HG03571 (cell line): Measurements from ENCODE around the gene RFLNA.

Experiments used
- ATAC-seq: cut with Tn5 transposase; IDR thresholded peaks from one replicate; pipeline ENCODE4 v1.9.1; 2021; ENCODE audit not compliant: unreplicated experiment

The RFLNA gene

DNA sequence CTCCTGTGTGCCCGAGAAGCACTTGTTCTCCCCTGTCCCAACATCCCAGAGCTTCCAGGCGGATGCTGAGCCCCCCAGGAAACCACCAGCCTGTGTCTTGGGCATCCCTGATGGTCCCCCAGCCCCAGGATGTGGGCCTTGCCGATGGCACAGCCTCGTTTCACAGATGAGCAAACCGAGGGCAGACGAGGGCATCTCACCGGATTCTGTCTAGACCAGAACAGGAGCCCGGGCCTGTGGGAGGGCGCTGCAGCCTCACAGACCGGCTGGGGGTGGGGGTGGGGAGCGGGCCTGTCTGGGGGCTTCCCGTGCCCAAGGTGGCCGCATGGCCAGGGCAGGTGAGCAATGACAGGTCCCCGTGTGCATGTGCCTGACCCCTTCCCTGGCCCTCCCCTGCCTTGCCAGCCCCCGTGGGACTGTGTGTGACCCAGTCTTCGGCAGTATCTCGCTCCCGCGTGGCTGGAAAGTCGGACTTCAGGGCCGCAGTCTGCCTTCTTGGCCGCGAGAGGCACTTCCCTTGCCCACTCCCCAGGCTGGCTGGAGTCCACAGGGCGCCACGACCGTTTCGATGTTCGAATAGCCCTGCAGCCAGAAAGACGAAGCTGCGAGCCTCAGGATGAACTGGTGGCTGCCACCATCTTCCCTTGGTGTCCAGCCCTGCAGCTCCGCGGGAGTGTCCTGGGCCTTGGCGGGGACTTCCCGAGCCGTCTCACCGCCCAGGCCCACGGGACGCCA lies 8.9 kb downstream of the RFLNA start:
- ATAC-seq, result no peak

DNA sequence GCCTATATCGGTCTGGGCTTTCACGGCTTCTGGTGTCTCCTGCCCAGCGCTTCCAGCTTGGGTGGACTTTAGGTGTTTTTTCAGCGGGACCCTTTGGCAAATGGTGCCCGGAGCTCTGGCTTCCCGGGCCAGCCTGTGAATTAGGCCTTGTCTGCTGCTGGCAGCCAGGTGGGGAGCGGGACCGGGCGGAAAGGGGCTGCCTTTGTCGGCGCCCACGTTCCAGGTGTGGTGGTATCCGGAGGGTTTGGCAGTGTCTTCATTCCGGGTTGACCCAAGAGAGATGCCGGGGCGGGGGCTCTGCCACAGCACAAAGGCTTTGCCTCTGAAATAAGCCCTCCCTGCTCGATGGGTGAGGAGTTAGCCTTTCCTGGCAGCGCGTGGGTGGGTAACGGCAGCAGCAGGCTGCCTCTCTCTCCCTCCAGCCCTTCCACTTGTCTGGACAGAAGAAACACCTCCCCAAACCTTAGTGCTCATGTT lies 9.5 kb downstream of the RFLNA start:
- ATAC-seq, result no peak

DNA sequence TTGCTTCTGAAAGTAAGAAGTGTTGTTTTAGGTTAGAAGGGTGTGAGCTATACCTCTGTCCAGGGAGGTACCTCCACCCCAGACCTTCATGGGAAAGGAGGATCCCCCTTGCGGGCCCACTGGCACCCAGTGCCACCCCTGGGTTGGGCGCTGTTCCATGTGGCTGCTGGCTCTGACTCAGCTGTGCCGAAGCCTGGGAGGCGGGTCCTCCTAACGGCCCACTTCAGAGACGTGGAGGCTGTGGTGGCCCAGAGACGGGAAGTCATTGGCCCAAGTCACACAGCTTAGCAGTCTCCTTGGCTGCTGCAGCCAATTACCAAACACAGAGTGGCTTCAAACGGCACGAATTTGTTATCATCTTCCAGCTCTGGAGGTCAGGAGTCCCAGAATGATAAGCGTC lies 10.2 kb downstream of the RFLNA start:
- ATAC-seq, result no peak

DNA sequence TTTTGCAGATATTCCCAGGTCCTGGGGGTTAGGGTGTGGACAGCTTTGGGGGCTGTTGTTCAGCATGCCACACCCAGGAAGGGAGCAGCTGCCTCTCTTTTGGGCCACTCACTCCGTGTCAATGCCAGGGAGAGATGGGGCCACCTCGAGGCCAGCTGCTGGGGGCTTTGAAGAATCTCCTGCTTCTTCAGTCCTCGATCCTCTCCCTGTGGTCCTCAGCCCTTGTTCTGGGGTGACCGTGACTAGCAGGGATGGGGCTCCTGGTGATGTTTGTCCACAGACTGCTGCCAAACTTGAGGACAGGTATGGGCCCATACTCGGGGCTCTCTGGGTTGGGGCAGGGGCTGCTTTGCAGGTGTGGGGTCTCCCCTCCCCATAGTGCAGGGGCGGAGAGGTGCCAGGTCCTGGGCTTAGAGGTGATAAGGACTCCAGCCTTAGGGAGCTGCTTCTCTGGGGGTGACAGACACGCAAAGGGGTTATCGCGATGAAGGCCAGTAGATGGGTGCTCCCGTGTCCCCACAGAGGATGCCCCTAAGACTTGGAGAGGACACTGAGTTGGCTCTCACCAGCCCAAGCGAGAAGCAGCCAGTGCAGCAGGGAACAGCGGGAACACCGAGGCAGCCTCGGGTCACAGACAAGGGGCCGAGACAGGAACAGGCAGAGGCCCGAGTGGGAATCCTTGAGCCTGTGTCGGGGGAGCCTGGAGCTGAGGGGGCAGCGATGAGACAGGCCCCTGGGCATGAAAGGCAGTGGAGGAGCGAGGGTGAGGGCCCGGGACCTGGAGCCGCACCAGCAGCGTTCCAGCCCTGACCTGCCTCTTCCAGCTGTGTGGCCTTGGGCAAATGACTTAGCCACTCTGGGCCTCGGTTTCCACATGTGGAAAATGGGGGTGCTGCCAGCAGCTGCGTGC lies 11.1 kb downstream of the RFLNA start:
- ATAC-seq, result no peak

DNA sequence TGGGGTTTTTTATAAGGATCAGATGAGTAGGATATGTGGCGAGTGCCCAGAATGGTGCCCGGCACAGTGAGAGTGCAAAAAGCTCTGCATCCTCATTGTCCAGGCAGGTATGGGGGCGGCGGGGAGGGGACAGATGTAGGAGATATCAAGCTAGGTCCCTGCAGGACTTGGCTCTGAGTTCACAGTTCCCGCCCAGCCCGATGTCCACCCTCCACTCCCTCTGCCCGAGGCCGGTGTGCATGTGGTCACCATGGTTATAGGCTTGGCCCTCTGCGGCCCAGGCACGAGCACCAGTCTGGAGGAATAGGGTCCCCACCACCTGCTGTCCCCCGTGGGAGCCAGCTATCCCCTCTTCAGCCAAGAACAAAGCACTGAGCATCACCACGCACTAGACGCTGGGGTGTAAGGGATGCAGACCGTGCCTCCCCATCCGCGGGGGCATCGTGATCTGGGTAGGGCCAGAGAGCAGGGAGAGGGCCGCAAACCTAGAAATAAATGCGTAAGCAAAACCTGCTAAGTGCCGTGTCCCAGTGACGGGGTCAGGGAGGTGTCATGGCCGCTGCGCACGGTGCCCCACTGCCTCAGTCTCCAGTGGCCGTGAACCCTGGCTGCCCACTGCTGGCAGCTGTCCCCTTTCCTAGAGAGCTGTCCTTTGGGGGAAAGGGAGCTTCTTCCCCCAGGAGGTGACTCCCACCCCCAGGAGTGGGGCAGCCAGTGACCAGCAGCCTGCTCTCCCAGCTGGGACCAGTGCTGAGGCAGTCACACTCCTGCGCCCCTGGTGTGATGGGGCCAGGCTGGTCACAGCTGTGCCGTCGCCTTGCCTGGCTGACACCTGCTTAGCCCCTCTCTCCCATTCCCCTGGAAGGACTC lies 12.0 kb downstream of the RFLNA start:
- ATAC-seq, result no peak

DNA sequence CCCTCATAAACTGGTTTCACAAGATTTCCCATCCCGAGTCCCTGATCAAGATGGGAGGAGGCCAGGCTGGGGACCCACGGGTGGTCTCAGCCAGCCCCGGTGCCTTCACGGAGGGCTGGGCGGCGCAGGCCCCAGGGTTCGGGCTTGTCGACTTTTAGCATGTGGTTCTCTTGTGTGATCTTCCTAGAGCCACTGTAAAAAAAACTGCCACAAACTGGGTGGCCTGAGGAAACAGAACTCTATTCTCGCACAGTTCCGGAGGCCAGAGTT lies 12.6 kb downstream of the RFLNA start:
- ATAC-seq, result no peak

DNA sequence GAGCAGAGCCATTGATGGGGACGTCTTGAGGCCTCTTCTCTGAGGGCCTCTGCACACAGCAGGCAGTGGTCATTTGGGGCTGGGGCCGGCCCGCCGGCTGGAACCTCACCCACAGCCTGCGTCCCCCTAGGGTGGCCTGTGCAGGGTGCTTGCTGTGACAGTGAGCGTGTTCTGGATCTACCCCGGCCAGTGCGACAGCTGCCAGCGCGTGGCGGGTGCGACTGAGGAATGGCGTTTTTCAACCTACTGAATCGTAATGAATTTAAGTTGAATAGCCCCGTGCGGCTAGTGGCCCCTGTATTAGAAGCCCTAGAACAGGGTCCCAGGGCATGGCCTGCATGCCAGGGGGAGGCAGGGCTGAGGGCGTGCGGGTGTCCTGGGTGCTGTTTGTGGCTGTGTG lies 13.8 kb downstream of the RFLNA start:
- no peak for ATAC-seq

DNA sequence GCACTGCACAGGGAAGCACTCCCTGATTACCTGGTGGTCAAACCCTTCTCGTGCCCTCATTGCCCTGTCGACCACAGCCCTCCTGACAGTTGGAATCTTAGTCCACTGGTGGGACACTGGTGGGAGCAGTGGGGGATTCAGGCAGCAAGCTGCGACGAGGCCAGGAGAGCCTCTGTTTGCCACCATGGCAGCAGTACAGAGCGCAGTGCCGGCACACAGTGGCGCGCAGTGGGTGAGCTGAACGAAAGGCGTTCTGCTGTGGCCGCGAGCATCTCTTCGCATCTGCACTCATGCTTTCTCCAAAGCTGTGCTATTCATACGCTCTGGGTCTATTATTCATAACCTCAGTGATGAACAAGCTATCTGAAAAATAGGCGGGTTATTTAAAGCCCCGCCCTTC lies 14.3 kb downstream of the RFLNA start:
- no peak for ATAC-seq

DNA sequence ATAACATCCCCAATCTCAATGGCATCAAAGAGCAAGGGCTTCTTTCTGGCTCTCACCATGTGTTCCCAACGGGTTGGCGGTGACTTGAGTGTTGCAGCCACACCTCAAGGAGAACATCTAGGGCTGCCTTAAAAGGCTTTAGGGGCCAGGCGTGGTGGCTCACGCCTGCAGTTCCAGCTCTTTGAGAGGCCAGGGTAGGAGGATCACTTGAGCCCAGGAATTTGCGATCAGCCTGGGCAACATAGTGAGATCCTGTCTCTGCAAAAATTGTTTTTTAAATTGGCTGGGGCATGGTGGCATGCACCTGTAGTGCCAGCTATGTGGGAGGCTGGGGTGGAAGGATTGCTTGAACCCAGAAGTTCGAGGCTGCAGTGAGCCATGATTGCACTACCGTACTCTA lies 14.9 kb downstream of the RFLNA start:
- no peak for ATAC-seq

DNA sequence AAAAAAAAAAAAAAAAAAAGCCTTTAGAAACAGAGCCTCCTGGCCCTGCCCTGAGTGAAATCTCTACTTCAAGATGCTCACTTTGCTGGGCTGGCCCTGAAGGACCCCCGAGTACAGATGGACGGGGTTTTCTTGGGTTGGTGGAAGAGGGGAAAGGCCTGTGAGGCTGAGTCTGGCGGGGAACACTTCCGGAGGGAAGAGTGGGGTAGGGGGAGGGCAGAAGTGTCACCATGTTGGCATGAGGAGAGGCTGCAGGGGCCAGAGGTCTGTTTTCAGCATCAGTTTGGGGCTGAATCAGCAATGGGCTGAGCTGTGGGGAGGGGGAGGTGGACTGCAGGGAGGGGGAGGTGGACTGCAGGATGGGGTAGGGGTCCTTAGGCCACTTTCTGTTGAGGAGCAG lies 15.3 kb downstream of the RFLNA start:
- no peak for ATAC-seq

DNA sequence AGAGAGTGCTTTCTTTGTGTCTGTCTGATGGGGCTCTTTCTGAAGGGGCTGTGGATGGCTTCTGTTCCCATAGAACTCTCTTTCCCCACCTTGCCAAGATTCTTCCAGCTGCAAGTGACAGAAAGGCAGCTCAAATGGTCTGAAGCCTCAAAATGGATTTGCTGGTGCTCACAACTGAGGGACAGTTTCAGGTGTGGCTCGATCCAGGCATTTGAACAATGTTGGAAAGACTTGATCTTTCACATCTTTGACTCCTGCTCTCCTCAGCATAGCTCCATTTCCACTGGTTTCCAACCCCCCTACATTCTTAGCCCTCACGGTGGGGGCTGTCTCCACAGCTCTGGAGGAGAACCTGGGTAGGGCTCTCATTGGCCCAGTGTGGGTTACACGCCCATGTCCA lies 15.9 kb downstream of the RFLNA start:
- ATAC-seq, result no peak

DNA sequence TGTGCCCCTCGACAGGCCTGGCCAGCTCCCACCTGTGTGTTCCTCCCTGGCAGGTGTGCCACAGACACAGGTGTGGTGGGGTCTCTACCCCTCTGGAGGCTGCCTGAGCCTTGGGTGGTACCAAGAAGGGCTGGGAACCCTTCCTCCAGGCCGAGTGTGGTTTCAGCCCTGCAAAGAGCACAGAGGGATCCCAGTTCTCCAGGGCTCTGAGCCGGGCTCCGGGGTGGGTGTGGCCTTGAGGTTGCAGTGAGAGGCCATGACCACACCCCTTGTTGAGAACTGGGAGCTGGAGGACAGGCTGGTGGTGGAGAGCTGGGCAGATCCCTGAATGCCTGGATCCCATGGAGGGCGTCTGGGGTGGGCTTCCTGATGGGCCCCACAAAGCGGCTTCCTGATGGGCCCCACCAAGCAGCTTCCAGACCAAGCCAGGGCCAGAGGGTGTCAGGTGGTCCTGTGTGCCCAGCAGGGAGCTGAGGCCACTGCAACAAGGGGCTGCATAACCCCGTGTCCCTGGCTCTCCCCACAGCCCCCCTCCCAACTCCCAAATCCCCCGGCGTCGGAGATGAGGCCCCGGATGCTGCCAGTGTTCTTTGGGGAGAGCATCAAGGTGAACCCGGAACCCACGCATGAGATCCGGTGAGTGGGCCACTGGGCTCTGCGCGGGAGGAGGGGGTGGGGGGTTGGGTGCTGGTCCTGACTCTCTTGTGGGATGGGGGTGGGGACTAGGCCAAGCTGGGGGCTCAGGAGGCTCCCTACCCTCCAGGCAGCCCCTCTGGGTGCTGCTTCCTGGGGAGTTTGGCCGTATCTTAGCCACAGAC lies 16.6 kb downstream of the RFLNA start:
- ATAC-seq, result no peak

DNA sequence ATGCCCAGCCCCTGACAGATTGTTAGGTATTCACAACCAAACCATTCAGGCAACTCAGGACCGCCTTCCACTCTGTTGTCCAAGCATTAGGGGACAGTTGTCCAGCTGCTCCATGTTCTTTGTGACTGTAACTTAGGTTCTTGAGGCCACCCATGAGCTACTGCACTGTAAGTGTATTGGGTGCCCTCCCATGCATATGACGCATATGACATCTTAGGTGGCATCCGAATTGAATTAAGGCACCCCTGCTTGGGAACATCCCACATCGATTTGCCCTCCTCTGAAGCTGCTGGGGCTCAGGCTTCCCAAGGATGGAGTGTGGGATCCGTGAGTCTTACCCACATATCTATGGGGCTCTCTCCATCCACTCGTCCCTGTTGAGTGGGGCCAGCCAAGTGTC lies 17.7 kb downstream of the RFLNA start:
- ATAC-seq, result no peak

DNA sequence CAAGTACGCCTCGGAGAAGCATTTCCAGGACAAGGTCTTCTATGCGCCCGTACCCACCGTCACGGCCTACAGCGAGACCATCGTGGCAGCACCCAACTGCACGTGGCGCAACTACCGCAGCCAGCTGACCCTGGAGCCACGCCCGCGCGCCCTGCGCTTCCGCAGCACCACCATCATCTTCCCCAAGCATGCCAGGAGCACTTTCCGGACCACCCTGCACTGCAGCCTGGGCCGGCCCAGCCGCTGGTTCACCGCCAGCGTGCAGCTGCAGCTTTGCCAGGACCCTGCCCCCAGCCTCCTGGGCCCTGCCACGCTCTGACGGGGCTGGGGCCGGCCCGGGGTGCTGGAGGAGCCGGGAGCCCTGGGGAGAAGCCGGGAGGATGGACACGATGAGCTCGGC lies 19.3 kb downstream of the RFLNA start:
- no peak for ATAC-seq

DNA sequence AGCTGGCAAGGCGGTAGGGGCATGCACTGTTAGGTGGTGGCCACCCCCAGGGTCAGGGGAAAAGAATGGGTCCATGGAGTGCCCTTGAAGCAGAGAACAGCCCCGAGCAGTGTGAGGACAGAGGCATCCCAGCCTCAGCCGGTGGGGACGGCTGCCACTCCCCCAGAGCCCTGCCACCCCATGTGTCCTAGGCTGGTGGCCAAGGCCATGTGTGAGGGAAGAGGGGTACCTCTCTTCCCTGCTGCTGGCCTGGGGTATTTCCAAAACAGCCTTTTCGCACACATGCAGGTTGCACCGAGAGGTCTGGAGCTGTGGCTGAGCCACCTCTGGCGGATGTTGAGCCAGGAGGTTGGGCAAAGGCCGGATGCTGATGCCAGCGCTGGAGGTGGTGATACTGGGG lies 19.9 kb downstream of the RFLNA start:
- no peak for ATAC-seq

DNA sequence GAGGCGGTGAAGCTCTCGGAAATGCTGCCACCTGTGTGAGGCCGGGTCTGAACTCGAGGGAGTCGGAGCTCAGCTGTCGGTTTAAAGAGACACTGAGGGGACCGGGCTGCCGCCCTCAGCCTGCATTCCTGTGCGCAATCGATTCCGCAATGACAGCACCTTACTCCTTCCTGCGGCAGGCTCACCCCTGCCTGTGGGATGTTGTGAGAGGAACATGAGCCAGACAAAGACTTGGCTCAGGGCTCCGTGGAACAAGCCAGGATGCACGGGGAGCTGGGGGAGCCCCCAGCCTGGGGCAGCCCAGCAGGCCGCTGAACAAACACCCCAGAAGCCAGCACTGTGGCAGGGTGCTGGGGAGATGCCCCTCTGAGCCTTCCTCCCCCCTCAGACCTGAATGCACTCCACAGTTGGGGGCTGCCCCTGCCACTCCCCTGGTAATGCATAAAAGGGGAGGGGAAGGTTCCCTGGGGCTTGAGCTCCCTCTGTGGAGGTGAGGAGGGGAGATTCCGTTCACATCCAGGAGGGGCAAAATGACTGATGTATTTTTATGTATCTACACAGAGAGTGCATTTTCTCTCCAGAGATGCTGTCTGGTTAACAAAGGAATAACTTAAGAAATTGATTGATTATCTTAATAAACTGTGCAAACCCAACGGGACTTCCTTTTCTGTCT lies 20.6 kb downstream of the RFLNA start:
- no peak for ATAC-seq

DNA sequence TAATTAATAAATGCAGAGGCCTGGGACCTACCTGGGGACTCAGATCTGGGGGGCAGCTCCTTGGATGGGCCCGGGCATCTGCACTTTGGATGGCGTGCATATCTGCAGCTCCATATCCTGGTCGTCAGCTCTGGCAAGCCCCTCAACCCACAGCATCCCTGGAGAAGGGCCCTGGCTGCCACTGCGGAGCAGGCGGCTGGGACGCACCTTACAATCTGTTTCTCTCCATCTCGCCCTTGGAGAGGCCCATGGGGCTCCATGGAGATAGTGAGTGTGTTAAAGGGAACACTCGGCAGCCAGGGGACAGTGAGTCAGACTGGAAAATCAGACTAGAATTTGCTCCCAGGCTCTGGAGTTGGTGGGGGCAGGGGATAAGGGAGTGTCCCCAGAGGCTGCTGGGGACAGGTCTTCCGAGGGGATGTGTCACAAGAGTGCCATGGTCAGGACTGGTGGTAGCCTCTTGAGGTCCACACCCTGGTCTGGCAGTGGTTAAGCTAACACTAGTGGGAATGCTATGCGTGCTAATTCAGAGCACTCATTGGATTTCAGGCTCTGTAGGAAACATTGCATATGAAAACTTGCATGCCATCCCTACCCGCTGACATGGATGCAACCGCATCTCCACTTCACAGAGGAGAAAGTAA lies 21.5 kb downstream of the RFLNA start:
- ATAC-seq, result no peak

DNA sequence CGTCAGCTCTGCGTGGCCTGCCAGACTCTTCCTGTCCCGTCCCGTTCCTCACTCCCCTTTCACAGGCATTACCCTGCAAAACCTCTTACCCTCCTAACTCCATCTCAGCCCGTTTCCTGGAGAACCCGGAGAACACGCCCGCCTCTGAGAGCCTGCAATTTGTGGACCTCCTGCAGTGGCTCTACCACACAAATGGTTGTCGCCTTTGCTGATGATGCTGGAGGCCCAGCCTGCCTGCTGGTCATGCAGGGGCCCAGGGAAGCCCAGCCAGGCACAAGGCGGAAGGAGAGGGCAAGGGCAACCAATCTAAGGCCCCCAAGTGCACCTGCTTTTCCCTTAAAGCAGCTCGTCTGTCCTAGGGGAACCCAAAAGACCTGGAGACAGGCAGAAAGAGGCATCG lies 22.5 kb downstream of the RFLNA start:
- no peak for ATAC-seq

DNA sequence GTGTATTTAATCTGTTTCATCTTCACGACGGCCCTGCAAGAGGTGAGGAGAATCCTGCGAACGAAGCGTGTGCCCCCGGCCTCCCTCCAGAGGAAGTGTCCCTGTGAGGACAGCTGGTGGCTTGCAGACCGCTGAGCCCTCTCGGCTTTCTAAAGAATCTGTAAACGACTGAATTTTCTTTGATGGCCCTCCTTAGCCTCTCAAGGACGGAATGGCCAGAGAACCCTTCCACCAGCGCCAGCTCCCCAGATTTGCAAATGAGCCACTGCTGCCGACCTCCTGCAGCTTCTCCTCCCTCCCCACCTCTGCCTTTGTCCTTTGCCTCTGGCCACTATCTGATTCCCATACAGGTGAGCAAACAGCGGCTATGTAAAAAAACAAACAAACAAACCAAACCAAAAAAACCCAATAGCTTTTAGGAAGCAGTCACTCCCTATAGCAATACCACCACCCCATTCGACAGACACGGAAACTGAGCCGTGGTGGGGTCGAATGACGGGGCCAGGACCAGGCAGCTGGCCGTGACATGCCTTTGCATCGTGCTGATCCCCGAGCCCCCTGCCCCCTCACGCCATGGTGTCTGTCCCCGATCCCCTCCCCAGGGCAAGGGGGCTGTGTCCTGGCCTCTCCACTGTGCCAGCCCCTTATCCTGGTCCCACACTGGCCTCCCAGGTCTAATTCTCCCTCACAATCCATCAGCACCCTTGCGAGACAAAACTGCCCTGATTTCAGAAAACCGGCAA lies 23.6 kb downstream of the RFLNA start:
- no peak for ATAC-seq
